ENCODE data around the gene GRM2. TPM values are rescaled to one million over a fixed set of nuclear protein-coding genes. Genes with fewer than 3 reads are reported as not detected.

GRM2 gene
- total RNA-seq, 2 experiments from 2014 or later: 1.1 to 1.7 TPM

DNA sequence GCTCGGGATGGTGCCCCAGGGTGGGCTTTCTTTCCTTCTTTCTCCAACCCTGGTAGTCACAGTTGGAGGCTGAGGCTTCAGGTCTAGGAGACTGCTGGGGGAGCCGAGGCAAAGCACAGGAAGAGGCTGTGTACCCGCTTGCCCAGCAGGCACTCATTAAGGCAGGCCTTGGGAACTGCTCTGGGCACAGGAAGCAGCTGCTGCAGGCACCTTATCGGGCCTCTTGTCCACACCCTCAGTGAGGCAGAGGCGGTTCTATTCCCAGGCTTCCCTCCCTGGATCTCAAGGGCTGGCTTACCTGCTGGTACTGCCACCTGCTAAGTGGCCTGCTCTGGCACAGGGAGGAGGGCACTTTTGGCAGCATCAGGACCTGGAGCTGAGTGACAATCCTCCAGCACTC is 15.8 kb upstream of the GRM2 start:
- no peaks in the 10 kb centered on the region for H3K27me3 Mint-ChIP-seq (ENCODE audit: low read depth)
- H3K27ac Mint-ChIP-seq: no peak overlapping the region
- no peak overlapping the region for H3K4me3 Mint-ChIP-seq
- H3K4me1 Mint-ChIP-seq (ENCODE audit: low read depth): peaks cover 44% of the 10 kb centered on the region
- ChIA-PET CTCF (interaction anchor here (4.1 kb wide), 1 partner anchor 9 kb away, joined by 16 read pairs; no protein-coding TSS in a partner anchor), POLR2A (no interaction called here)
- DNase-seq (no peak), ATAC-seq (no peak)
- H3K9me3 Mint-ChIP-seq (ENCODE audit: insufficient read depth): no peaks in the 10 kb centered on the region
- H3K36me3 Mint-ChIP-seq (ENCODE audit: low read depth): peaks cover 49% of the 10 kb centered on the region

DNA sequence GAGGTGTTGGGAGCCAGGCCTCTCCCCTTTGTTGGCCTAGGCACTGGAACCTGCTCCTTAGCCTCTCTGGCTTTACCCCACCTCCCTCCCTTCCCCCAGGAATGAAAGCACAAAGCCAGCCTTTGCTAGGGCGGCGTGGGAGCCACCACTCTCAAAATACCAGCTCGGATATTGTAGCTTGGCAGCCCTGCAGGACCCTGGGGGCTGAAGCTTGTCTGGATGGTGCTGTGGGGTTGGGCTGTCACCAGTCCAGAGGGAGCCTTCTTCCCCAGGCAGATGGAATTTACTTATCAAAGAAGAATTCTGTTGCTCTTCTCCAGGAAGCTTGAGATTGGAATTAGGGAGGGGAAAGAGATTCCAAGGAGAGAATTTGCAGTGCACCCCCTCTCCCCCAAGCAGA is 14.9 kb upstream of the GRM2 start:
- no peak overlapping the region for H3K27ac Mint-ChIP-seq
- H3K27me3 Mint-ChIP-seq (ENCODE audit: low read depth): no peaks in the 10 kb centered on the region
- peaks cover 35% of the 10 kb centered on the region for H3K4me1 Mint-ChIP-seq (ENCODE audit: low read depth)
- peaks cover 39% of the 10 kb centered on the region for H3K36me3 Mint-ChIP-seq (ENCODE audit: low read depth)
- H3K4me3 Mint-ChIP-seq: no peak overlapping the region
- DNase-seq (no peak), ATAC-seq (no peak)
- CTCF ChIA-PET: interaction anchor here (0.8 to 4.1 kb wide), 4 partner anchors 10 to 190 kb away, joined by 3 to 16 read pairs (median 4); no protein-coding TSS in a partner anchor
- POLR2A ChIA-PET: interaction anchor here (1.5 kb wide), 1 partner anchor 13 kb away, joined by 5 read pairs; no protein-coding TSS in a partner anchor
- H3K9me3 Mint-ChIP-seq (ENCODE audit: insufficient read depth): no peaks in the 10 kb centered on the region

DNA sequence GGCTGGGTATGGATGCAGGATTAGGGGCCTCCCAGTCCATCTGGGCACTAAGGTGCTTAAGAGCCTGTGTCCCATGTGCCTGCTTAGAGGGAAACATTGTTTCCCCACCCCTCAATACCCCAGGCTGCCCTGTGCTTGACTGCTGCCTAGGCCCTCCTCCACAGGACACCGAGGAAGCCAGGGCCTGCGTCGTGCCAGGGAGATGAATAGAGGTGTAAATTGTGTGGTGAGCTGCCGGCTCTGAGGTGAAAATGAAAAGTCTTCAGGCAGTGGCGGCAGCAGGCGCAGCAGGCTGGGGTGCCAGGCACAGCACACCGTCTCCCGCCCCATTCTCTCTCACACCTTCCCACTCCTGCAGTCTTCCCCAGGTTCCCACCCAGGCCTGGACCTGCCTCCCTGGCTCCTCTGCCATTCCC is 13.9 kb upstream of the GRM2 start:
- POLR2A ChIA-PET: no interaction called here
- no peak for ATAC-seq

DNA sequence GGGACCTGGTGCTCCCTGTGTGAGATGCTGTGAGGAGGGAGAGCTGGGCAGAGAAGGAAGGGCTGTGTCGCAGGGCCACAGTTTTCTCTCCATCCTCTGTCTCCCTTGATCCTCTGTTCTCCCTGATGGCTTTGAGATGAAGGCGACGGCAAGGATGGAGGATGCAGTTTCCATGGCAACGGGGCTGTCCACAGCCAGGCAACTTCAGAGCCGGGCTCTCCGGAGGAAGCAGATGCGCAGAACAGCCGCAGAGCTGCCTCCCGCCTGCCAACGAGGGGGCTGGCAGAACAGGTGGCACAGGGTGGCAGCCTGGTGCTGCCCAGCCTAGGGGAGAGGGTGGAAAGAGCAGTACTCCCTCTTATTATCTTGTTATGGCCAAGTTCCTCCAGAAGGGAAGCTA is 9.9 kb upstream of the GRM2 start:
- Mint-ChIP-seq H3K9me3 (ENCODE audit: insufficient read depth) (no peaks in the 10 kb centered on the region), H3K4me1 (ENCODE audit: low read depth) (peaks cover 9% of the 10 kb centered on the region), H3K27me3 (ENCODE audit: low read depth) (no peaks in the 10 kb centered on the region), H3K27ac (no peak overlapping the region), H3K36me3 (ENCODE audit: low read depth) (peaks cover 25% of the 10 kb centered on the region), H3K4me3 (no peak overlapping the region)
- ATAC-seq (no peak), DNase-seq (no peak)
- POLR2A ChIA-PET: interaction anchor here (1.2 kb wide), 1 partner anchor 8 kb away, joined by 5 read pairs; no protein-coding TSS in a partner anchor
- CTCF ChIA-PET: no interaction called here

More for the DNA sequence above, 13.9 kb upstream of the GRM2 start:
- Mint-ChIP-seq H3K4me1 (ENCODE audit: low read depth) (peaks cover 24% of the 10 kb centered on the region), H3K9me3 (ENCODE audit: insufficient read depth) (no peaks in the 10 kb centered on the region), H3K27me3 (ENCODE audit: low read depth) (no peaks in the 10 kb centered on the region), H3K36me3 (ENCODE audit: low read depth) (peaks cover 30% of the 10 kb centered on the region), H3K4me3 (no peak overlapping the region), H3K27ac (no peak overlapping the region)
- no peak for DNase-seq
- CTCF ChIA-PET: interaction anchor here (0.6 to 4.1 kb wide), 3 partner anchors 11 to 176 kb away, joined by 3 to 16 read pairs (median 4); no protein-coding TSS in a partner anchor

DNA sequence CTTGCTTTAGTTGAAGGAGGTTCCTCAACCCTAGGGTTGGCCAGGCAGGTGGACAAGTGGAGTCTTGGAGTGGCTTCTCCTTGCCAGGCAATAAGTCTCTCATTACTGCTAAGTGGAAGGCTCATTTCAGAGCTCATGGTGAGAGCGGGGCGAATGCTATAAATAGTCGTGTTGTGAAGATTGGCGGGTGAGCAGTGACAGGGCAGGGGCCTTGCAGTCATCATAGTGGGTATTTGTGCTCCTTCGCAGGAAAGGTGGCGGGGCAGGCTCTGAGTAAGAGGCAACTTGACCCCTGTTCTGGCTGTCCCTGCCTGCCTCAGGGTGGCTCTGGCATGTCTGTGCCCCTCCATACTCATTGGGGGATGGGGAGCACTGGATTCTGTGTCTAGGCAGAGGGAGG is 8.7 kb upstream of the GRM2 start:
- ChIA-PET CTCF (interaction anchor here (0.8 to 0.9 kb wide), 2 partner anchors 16 to 100 kb away, joined by 3 read pairs; no protein-coding TSS in a partner anchor), POLR2A (no interaction called here)
- Mint-ChIP-seq H3K36me3 (ENCODE audit: low read depth) (peaks cover 25% of the 10 kb centered on the region), H3K9me3 (ENCODE audit: insufficient read depth) (no peaks in the 10 kb centered on the region), H3K4me3 (no peak overlapping the region), H3K27ac (peak overlapping the region; percentile 34), H3K4me1 (ENCODE audit: low read depth) (peaks cover 9% of the 10 kb centered on the region), H3K27me3 (ENCODE audit: low read depth) (no peaks in the 10 kb centered on the region)
- ATAC-seq: no peak
- DNase-seq: no peak

DNA sequence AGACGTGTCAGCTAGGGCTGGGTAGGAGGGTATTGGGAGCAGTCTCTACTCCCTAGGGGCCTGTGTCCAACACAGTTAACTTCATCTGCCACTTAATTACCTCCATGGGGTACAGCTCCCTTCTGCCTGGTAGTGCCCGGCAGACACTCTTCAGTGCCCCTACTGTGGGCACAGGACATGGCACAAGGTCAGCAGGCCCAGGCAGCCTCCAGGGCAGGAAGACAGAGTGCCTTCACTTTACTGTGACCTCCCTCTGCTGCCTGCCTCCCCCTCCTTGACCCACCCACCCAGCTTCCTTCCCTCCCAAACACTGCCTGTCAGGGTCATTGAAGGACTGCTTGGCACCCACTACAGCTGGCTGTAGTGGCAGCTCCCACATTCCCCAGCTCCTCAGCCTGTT is 6.5 kb upstream of the GRM2 start:
- POLR2A ChIA-PET: no interaction called here
- H3K27ac Mint-ChIP-seq: no peak overlapping the region
- H3K36me3 Mint-ChIP-seq (ENCODE audit: low read depth): peaks cover 23% of the 10 kb centered on the region
- peaks cover 3% of the 10 kb centered on the region for H3K4me1 Mint-ChIP-seq (ENCODE audit: low read depth)
- no peak overlapping the region for H3K4me3 Mint-ChIP-seq
- H3K9me3 Mint-ChIP-seq (ENCODE audit: insufficient read depth): no peaks in the 10 kb centered on the region
- CTCF ChIA-PET: interaction anchor here (1.4 kb wide), 1 partner anchor 19 kb away, joined by 7 read pairs; no protein-coding TSS in a partner anchor
- H3K27me3 Mint-ChIP-seq (ENCODE audit: low read depth): no peaks in the 10 kb centered on the region
- DNase-seq (no peak), ATAC-seq (no peak)

DNA sequence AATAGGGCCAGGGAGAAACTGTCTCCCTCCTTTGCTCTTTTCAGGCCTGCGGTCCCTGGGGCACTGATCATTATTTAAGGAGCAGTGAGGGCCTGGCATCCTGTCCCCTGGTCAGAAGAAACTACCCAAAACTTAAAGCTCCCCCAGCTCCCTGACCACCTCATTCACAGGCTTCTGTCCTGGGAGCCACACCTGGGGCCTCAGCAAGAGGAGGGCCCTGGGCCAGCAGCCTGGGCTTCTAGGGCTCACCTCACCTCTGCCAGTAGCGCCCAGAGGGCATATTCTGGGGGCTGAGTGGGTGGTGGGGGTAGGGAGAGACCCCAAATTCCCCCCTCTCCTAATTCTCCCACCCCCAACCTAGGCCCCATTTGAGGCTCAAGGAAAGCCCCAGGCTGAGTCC is 4.7 kb upstream of the GRM2 start:
- CTCF ChIA-PET: no interaction called here
- POLR2A ChIA-PET: no interaction called here
- H3K4me1 Mint-ChIP-seq (ENCODE audit: low read depth): peaks cover 3% of the 10 kb centered on the region
- H3K36me3 Mint-ChIP-seq (ENCODE audit: low read depth): peaks cover 27% of the 10 kb centered on the region
- DNase-seq (no peak), ATAC-seq (no peak)
- no peak overlapping the region for H3K27ac Mint-ChIP-seq
- no peaks in the 10 kb centered on the region for H3K27me3 Mint-ChIP-seq (ENCODE audit: low read depth)
- no peak overlapping the region for H3K4me3 Mint-ChIP-seq
- H3K9me3 Mint-ChIP-seq (ENCODE audit: insufficient read depth): no peaks in the 10 kb centered on the region

DNA sequence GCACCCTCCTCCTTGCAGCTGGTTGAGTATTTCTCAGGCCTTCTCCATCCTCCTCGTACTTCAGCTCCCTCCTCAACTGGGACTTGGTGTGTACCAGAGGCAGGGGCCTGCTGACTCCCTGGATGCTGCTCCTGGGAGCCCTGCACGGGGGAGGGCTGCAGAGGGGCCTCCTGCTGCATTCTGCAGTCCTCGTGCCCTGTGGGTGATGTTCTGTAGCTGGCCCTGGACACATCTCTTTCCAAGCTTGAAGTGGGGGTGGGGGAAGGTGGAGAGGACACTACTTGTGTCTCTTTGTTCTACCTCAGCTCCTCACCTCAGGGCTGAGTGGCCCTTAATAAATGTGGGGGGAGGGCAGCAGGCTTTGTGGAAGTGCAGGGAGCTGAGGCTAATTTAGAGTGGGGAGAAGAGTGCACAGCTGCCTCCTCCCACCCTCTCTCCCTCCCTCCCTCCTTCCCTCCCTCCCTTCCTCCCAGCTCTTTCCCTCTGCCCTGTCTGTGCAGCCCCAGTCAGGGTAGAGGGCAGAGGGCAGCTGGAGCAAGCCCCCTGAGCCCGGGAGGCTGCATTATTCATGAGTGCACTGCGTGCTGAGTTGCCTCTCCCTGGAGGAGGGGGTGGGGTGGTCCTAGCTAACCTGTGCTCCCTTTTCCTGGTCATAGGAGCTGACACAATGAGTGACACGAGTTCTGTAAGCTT is 3.7 kb upstream of the GRM2 start:
- Mint-ChIP-seq H3K4me1 (ENCODE audit: low read depth) (peaks cover 3% of the 10 kb centered on the region), H3K4me3 (no peak overlapping the region), H3K27me3 (ENCODE audit: low read depth) (peaks cover 6% of the 10 kb centered on the region), H3K36me3 (ENCODE audit: low read depth) (peaks cover 24% of the 10 kb centered on the region), H3K9me3 (ENCODE audit: insufficient read depth) (no peaks in the 10 kb centered on the region), H3K27ac (no peak overlapping the region)
- ChIA-PET POLR2A (no interaction called here), CTCF (no interaction called here)
- DNase-seq (no peak), ATAC-seq (no peak)

DNA sequence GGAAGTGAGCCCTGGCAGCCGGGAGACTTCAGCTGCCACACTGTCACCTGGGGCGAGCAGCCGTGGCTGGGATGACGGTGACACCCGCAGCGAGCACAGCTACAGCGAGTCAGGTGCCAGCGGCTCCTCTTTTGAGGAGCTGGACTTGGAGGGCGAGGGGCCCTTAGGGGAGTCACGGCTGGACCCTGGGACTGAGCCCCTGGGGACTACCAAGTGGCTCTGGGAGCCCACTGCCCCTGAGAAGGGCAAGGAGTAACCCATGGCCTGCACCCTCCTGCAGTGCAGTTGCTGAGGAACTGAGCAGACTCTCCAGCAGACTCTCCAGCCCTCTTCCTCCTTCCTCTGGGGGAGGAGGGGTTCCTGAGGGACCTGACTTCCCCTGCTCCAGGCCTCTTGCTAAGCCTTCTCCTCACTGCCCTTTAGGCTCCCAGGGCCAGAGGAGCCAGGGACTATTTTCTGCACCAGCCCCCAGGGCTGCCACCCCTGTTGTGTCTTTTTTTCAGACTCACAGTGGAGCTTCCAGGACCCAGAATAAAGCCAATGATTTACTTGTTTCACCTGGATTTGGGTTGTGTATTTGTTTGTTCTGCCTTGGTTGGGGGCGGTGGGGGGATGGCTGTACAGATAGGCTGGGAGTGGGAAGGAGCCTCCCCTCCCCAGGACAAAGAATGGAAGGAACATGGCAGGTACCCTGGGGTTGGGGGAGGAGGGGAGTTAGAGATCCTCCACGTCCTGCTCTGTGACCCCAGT is 2.9 kb upstream of the GRM2 start:
- ATAC-seq (no peak), DNase-seq (no peak)
- Mint-ChIP-seq H3K4me1 (ENCODE audit: low read depth) (peaks cover 3% of the 10 kb centered on the region), H3K36me3 (ENCODE audit: low read depth) (peaks cover 24% of the 10 kb centered on the region), H3K27ac (no peak overlapping the region), H3K27me3 (ENCODE audit: low read depth) (peaks cover 6% of the 10 kb centered on the region), H3K9me3 (ENCODE audit: insufficient read depth) (no peaks in the 10 kb centered on the region), H3K4me3 (no peak overlapping the region)
- ChIA-PET CTCF (interaction anchor here (0.8 to 1.1 kb wide), 2 partner anchors 16 to 22 kb away, joined by 3 read pairs; no protein-coding TSS in a partner anchor), POLR2A (interaction anchor here (1.3 kb wide), 1 partner anchor 8 kb away, joined by 5 read pairs; no protein-coding TSS in a partner anchor)

DNA sequence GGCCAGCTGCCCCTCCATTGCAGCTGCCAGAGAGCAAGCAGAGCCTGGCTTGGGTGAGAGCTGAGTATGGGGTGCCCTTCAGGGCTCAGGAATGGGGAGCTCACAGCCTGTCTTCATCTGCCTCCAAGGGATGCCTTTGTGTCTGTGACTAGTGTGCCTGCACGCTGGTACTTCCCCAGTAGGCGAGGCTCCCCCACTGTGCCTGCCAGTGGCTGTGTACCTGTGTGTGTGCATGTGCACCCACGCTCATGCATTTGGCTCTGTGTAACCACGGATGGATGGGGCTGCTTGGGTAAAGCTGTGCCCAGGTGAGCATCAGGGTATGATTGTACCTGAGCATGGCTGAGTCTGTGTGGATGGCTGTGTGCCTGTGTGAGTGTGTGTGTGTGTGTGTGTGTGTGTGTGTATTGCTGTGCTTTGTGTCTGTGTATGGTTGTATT is 2.3 kb upstream of the GRM2 start:
- ChIA-PET CTCF (interaction anchor here (0.8 to 1.1 kb wide), 3 partner anchors 15 to 23 kb away, joined by 3 read pairs; no protein-coding TSS in a partner anchor), POLR2A (interaction anchor here (1.1 to 1.3 kb wide), 2 partner anchors 8 to 12 kb away, joined by 5 read pairs; no protein-coding TSS in a partner anchor)
- Mint-ChIP-seq H3K4me3 (no peak overlapping the region), H3K9me3 (ENCODE audit: insufficient read depth) (no peaks in the 10 kb centered on the region), H3K27ac (no peak overlapping the region), H3K27me3 (ENCODE audit: low read depth) (peaks cover 6% of the 10 kb centered on the region), H3K36me3 (ENCODE audit: low read depth) (peaks cover 18% of the 10 kb centered on the region), H3K4me1 (ENCODE audit: low read depth) (peaks cover 2% of the 10 kb centered on the region)
- ATAC-seq (no peak), DNase-seq (no peak)

DNA sequence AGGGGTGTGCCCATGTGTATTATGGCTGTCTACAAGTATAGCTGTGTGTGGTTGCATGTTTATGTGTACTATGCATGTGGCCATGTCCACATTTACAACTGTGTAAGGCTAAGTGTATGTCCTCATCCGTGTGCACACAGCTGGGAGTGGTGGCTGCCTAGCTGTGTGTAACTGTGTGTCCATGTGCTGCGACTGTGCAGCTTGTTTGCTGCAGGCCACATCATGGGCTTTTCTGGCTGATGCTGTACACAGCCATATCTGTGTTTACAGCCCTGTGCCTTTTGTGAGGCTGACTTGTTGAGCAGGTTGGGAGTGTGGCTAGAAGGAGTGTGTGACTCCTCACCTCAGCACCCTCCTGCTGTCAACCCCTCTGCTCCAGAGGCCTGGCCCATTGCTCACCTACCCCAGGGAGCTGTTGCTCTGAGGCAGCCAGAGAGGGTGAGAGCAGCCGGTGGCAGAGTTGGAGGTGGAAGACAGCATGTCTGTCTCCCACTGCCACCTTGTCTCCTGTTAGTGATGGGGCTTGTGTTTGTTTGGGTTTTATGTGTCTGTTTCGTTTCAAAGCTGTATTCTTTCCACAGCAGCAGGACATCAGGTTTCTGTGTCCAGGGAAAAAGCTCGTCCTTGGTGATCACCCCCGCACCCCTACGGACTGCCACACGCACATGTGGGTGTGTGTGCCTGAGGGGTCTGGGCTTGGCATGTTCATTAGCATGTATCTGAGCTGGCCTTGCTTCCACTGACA is 1.4 kb upstream of the GRM2 start:
- ATAC-seq (no peak), DNase-seq (no peak)
- Mint-ChIP-seq H3K27me3 (ENCODE audit: low read depth) (peaks cover 6% of the 10 kb centered on the region), H3K4me3 (no peak overlapping the region), H3K36me3 (ENCODE audit: low read depth) (peaks cover 15% of the 10 kb centered on the region), H3K9me3 (ENCODE audit: insufficient read depth) (no peaks in the 10 kb centered on the region), H3K27ac (no peak overlapping the region), H3K4me1 (ENCODE audit: low read depth) (no peaks in the 10 kb centered on the region)
- CTCF ChIA-PET: interaction anchor here (1.0 kb wide), 1 partner anchor 24 kb away, joined by 3 read pairs; no protein-coding TSS in a partner anchor
- POLR2A ChIA-PET: interaction anchor here (0.5 to 1.3 kb wide), 3 partner anchors 9 to 19 kb away, joined by 3 to 5 read pairs (median 5); no protein-coding TSS in a partner anchor

Measured in activated CD8-positive, alpha-beta T cell treated with anti-CD3 and anti-CD28 coated beads, Interleukin-2, amount 10 ng/mL, durations not matched to agents 7 days and 5 days (primary cell).